Measurements from ENCODE around the gene TRDMT1. TPM values are rescaled to one million over a fixed set of nuclear protein-coding genes. Genes with fewer than 3 reads are reported as not detected.

The TRDMT1 gene
- total and polyA plus RNA-seq, 8 donors = 6.6 to 18.4 (median 12.7) TPM

DNA sequence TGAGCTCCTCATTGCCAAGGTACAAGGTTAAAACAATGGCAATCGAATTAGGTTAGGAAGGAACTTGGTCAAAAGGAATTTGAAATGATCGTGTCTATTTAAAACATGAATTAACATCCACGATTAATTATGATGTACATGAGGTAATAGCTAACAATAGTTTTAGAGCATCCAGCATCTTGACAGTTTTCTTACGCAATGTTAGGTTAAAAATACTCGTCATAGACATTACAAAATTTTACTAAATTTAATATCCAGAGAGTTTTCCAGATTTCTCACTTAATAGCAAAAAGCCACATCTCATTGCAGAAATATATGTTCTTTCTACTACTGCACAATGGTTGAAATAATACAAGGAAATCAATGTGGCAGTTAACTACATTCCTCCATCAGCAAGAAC is 94.5 kb downstream of the TRDMT1 start:
- intact Hi-C loops (cut with DNase I) = no loop called here
- ATAC-seq (no peak), DNase-seq (no peak)
- Histone ChIP-seq H3K4me3 (no peak overlapping the region), H3K27ac (no peak overlapping the region), H3K4me1 (no peaks in the 10 kb centered on the region), H3K9me3 (no peaks in the 10 kb centered on the region), H3K36me3 (no peaks in the 10 kb centered on the region), H3K27me3 (no peaks in the 10 kb centered on the region)
- TF ChIP-seq CTCF (IDR thresholded peaks at IDR 0.05) = no peak

- Histone ChIP-seq H3K4me3 (no peak overlapping the region), H3K36me3 (no peaks in the 10 kb centered on the region), H3K4me1 (no peaks in the 10 kb centered on the region), H3K9me3 (no peaks in the 10 kb centered on the region), H3K27me3 (no peaks in the 10 kb centered on the region), H3K27ac (peak overlapping the region in 1 of 2 donors; percentile 14)
- intact Hi-C loops (cut with DNase I) = no loop called here
- TF ChIP-seq CTCF (IDR thresholded peaks at IDR 0.05) = no peak
- ATAC-seq (no peak), DNase-seq (no peak)
Observed at GRCh38 chr10:17101910-17102266, 99.6 kb downstream of the TRDMT1 start.

GRCh38 chr10:17101257-17101909 is 100.1 kb downstream of the TRDMT1 start:
- intact Hi-C loops (cut with DNase I) = no loop called here
- no peaks in the 10 kb centered on the region for H3K27me3 ChIP-seq
- H3K4me1 ChIP-seq = no peaks in the 10 kb centered on the region
- peak; percentile 80 for ATAC-seq
- H3K27ac ChIP-seq = peak overlapping the region in 1 of 2 donors; percentile 14
- no peak overlapping the region for H3K4me3 ChIP-seq
- no peaks in the 10 kb centered on the region for H3K9me3 ChIP-seq
- no peaks in the 10 kb centered on the region for H3K36me3 ChIP-seq
- no peak for TF ChIP-seq CTCF (IDR thresholded peaks at IDR 0.05)
- DNase-seq = no peak

DNA sequence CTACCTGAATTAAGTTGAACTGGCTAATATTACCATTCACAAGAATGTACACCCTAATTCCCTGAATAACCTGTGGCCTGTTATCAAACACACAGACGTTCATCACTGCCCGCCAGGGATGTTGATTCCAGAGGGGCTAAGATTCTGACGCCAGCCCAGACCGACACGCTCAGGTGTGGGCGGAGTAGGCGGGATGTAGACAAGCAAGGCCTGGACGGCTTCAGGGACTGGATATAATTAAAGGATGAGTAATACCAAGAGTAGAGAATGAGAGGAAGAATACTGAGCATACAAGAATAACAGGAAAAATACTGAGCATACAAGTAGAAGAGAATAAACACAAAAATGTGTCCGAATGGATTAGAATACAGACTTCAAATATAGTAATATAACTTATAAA is 100.9 kb downstream of the TRDMT1 start:
- Histone ChIP-seq H3K4me1 (no peaks in the 10 kb centered on the region), H3K36me3 (no peaks in the 10 kb centered on the region), H3K4me3 (no peak overlapping the region), H3K27me3 (no peaks in the 10 kb centered on the region), H3K27ac (no peak overlapping the region), H3K9me3 (no peaks in the 10 kb centered on the region)
- TF ChIP-seq CTCF (IDR thresholded peaks at IDR 0.05) = no peak
- DNase-seq (peak in 1 of 4 donors; percentile 38), ATAC-seq (no peak)
- intact Hi-C loops (cut with DNase I) = no loop called here

GRCh38 chr10:17098012-17098411 is 103.5 kb downstream of the TRDMT1 start:
- DNase-seq (no peak), ATAC-seq (no peak)
- Histone ChIP-seq H3K27me3 (no peaks in the 10 kb centered on the region), H3K27ac (no peak overlapping the region), H3K36me3 (no peaks in the 10 kb centered on the region), H3K4me1 (no peaks in the 10 kb centered on the region), H3K9me3 (peaks cover 0 to 3% of the 10 kb centered on the region in 2 donors), H3K4me3 (no peak overlapping the region)
- TF ChIP-seq CTCF (IDR thresholded peaks at IDR 0.05) = no peak
- intact Hi-C loops (cut with DNase I) = no loop called here

Other genes with a start within 250 kb of the TRDMT1 start
- 1 to 10 TPM; 1.5 to 2.2 TPM for gene CUBN, start 71.9 kb downstream of the TRDMT1 start, total RNA-seq
- gene CUBN, start 71.9 kb downstream of the TRDMT1 start, polyA plus RNA-seq (ENCODE audit: insufficient read length in 6 of 6) = 1 to 10 TPM; 3.5 to 6.8 (median 4.4) TPM
- 1,000 to 10,000 TPM; 1,589 to 1,774 TPM for gene VIM, start 26.6 kb upstream of the TRDMT1 start, total RNA-seq
- 1,000 to 10,000 TPM; 1,695 to 2,224 (median 1,974) TPM for gene VIM, start 26.6 kb upstream of the TRDMT1 start, polyA plus RNA-seq (ENCODE audit: insufficient read length in 6 of 6)

All from left lung (tissue), 10 donors.